GM12878 (cell line): ENCODE data around the gene EPHB2. TPM values are rescaled to one million over a fixed set of nuclear protein-coding genes. Genes with fewer than 3 reads are reported as not detected.

Source experiments
- ATAC-seq: fragments of 200-7000 bp; cut with Tn5 transposase; 3 replicates; pipeline ENCODE4 v1.9.1; 2020; ENCODE audit warnings: mild to moderate bottlenecking, moderate library complexity
- BruUV-seq: library from RNA; stranded (reverse); fragments of 400-500 nt; replicated peaks from 2 replicates; lab custom pipeline; 2021; lab: Mats Ljungman, UMichigan
- CTCF ChIA-PET: fragments of 300-600 bp; sonication (Branson Sonifier 250); formaldehyde crosslinking; extraction: SDS; loops from one replicate; lab custom pipeline; 2021; ENCODE audit warnings: inconsistent platforms; lab: Yijun Ruan, JAX
- POLR2A ChIA-PET: fragments of 350-600 bp; formaldehyde crosslinking; extraction: SDS; loops from one replicate; lab custom pipeline; 2021; ENCODE audit warnings: inconsistent platforms; lab: Charles Lee
- RAD21 ChIA-PET: fragments of 300-600 bp; sonication (Branson Sonifier 250); formaldehyde crosslinking; loops from one replicate; lab custom pipeline; 2023; ENCODE audit warnings: antibody characterized with exemption; ENCODE audit not compliant: unreplicated experiment; lab: Charles Lee
- SMC1A ChIA-PET: fragments of 300-600 bp; sonication (Branson Sonifier 250); formaldehyde crosslinking; loops from one replicate; lab custom pipeline; 2023; ENCODE audit not compliant: unreplicated experiment, uncharacterized antibody; lab: Charles Lee
- DNase-seq: peaks from one replicate; pipeline ENCODE4 v3.0.0-alpha.2; 2011; ENCODE audit warnings: low read depth, low spot score
- FAIRE-seq: peaks from 3 replicates; lab custom pipeline; 2011; peaks lifted over from hg19 to GRCh38; lab: Jason Lieb, UNC
- H2AFZ ChIP-seq: 2 replicates; pipeline ENCODE4 v1.6.0; 2011; ENCODE audit warnings: low read depth, low read length, control low read depth; ENCODE audit not compliant: control insufficient read depth
- H3K27ac ChIP-seq: 2 replicates; pipeline ENCODE4 v1.5.1; 2011; ENCODE audit warnings: control low read depth; ENCODE audit not compliant: control insufficient read depth, insufficient read depth
- H3K27me3 ChIP-seq, 2 experiments: replicated peaks in 1 of 2; 2 replicates each; pipeline versions ENCODE4 v1.6.0 to v1.6.1; 2011; ENCODE audit warnings: low read length in 1 of 2; ENCODE audit not compliant: control insufficient read depth in 2 of 2, insufficient read depth in 2 of 2
- H3K36me3 ChIP-seq, 2 experiments: 2 replicates each; pipeline ENCODE4 v1.5.1; 2011; ENCODE audit warnings: low read length in 1 of 2; ENCODE audit not compliant: control insufficient read depth in 2 of 2, insufficient read depth in 2 of 2
- H3K4me1 ChIP-seq: 2 replicates; pipeline ENCODE4 v1.6.1; 2011; ENCODE audit warnings: mild to moderate bottlenecking, low read length, moderate library complexity, mixed read lengths; ENCODE audit not compliant: control insufficient read depth, insufficient read depth
- H3K4me2 ChIP-seq: 2 replicates; pipeline ENCODE4 v1.6.0; 2011; ENCODE audit warnings: control low read depth; ENCODE audit not compliant: control insufficient read depth, insufficient read depth
- H3K4me3 ChIP-seq: fragments of 200-600 bp; sonication (generic); 2 replicates; pipeline ENCODE4 v1.5.1; 2016
- H3K79me2 ChIP-seq: 2 replicates; pipeline ENCODE4 v1.6.0; 2011; ENCODE audit warnings: low read length; ENCODE audit not compliant: control insufficient read depth, insufficient read depth
- H3K9ac ChIP-seq: 2 replicates; pipeline ENCODE4 v1.8.0; 2011; ENCODE audit warnings: low read length, control low read depth, mixed read lengths; ENCODE audit not compliant: control insufficient read depth, insufficient read depth
- H3K9me3 ChIP-seq: replicated peaks from 3 replicates; pipeline ENCODE4 v1.5.1; 2011; ENCODE audit warnings: mild to moderate bottlenecking, low read length; ENCODE audit not compliant: control insufficient read depth, insufficient read depth
- H4K20me1 ChIP-seq: 2 replicates; pipeline ENCODE4 v1.6.0; 2011; ENCODE audit not compliant: control insufficient read depth, insufficient read depth
- ATF2 ChIP-seq: IDR thresholded peaks from 2 replicates; pipeline ENCODE4 v1.6.1; 2012; ENCODE audit warnings: low read length, inconsistent platforms
- BCL11A ChIP-seq: IDR thresholded peaks from 2 replicates; pipeline ENCODE4 v1.6.1; 2011; ENCODE audit warnings: low read depth, low read length
- FOXK2 ChIP-seq: fragments of 450-650 bp; IDR thresholded peaks from 2 replicates; pipeline ENCODE4 v1.6.1; 2017; ENCODE audit warnings: mild to moderate bottlenecking, moderate library complexity
- NFYB ChIP-seq: IDR thresholded peaks from 2 replicates; pipeline ENCODE4 v1.6.1; 2011; ENCODE audit warnings: low read depth, mild to moderate bottlenecking, low read length, improper control_type of control experiment, moderate library complexity; ENCODE audit not compliant: insufficient read depth
- POLR2AphosphoS5 ChIP-seq: IDR thresholded peaks from 2 replicates; pipeline ENCODE4 v1.6.1; 2011; ENCODE audit warnings: mild to moderate bottlenecking, low read length, inconsistent platforms
- PRDM15 ChIP-seq: fragments of 450-650 bp; formaldehyde crosslinking; IDR thresholded peaks from 2 replicates; pipeline ENCODE4 v1.4.0; 2020; ENCODE audit warnings: mild to moderate bottlenecking, moderate library complexity
- SMAD5 ChIP-seq: IDR thresholded peaks from 2 replicates; pipeline ENCODE4 v1.6.1; 2016; ENCODE audit warnings: antibody characterized with exemption, low read depth
- SPI1 ChIP-seq: IDR thresholded peaks from 2 replicates; pipeline ENCODE4 v1.6.1; 2011; ENCODE audit warnings: low read depth, mild to moderate bottlenecking, low read length, moderate library complexity, borderline replicate concordance; ENCODE audit not compliant: insufficient read depth
- STAT1 ChIP-seq: fragments of 450-650 bp; conservative IDR thresholded peaks from 2 replicates; pipeline ENCODE4 v1.6.1; 2014; ENCODE audit warnings: antibody characterized with exemption, mild to moderate bottlenecking
- USF1 ChIP-seq: IDR thresholded peaks from 2 replicates; pipeline ENCODE4 v1.6.1; 2011; ENCODE audit warnings: borderline replicate concordance, low read depth, mild to moderate bottlenecking, moderate library complexity, mixed read lengths, low read length; ENCODE audit not compliant: insufficient read depth; ENCODE audit errors: extremely low read length
- ZNF622 ChIP-seq: fragments of 450-650 bp; IDR thresholded peaks from 2 replicates; pipeline ENCODE4 v1.6.1; 2017; ENCODE audit warnings: mild to moderate bottlenecking, inconsistent platforms
- WGBS: methylation state at CpG from one replicate; pipeline ENCODE4 v1.1.6; 2016; ENCODE audit warnings: low lambda C conversion rate; ENCODE audit not compliant: insufficient replicate concordance, insufficient coverage; ENCODE audit errors: missing lambda C conversion rate; 5-methylcytosine and 5-hydroxymethylcytosine counted together
- in situ Hi-C: fragments of 300-500 bp; cut with MboI; formaldehyde crosslinking; loops from 9 replicates; pipeline ENCODE4 v1.14.3; 2018; ENCODE audit warnings: mixed read lengths
- intact Hi-C: fragments of 100-400 bp; cut with micrococcal nuclease; formaldehyde crosslinking; loops from one replicate; pipeline ENCODE4 v1.14.2; 2022; ENCODE audit not compliant: unreplicated experiment
- polyA plus RNA-seq, 11 experiments: library from polyadenylated mRNA; depleted of rRNA in 4 of 11; unstranded in 6 of 11; stranded (reverse) in 5 of 11; fragments of >200 nt; fragmentation: Nextera tagmentation in 4 of 11; fragmentation: Illumina TruSeq in 1 of 11; extraction: Ambion mirVana in 4 of 11; extraction: Trizol in 1 of 11; gene quantifications; 1 replicate in 1 of 11; 2 replicates in 10 of 11; pipeline versions ENCODE4 v1.2.1 to v1.2.3, GENCODE V29; 2011 to 2016; ENCODE audit warnings: inconsistent platforms in 2 of 11, missing spikeins in 2 of 11, low read depth in 1 of 11
- total RNA-seq, 4 experiments: library from RNA; depleted of rRNA in 3 of 4; stranded (reverse); fragments of >200 nt in 3 of 4; fragmentation: Illumina TruSeq in 1 of 4; extraction: Trizol in 1 of 4; gene quantifications; 2 replicates each; pipeline versions ENCODE4 v1.2.1 to v1.2.3, GENCODE V29; 2013 to 2021
- TF ChIP-seq, protein P1 (sequence below), 3 experiments: IDR thresholded peaks in 2 of 3; conservative IDR thresholded peaks in 1 of 3; 2 replicates each; pipeline ENCODE4 v1.5.1; 2011; ENCODE audit warnings: low read depth in 3 of 3, low read length in 3 of 3, mild to moderate bottlenecking in 3 of 3, control low read depth in 2 of 3, moderate library complexity in 2 of 3, inconsistent platforms in 1 of 3, mixed read lengths in 1 of 3; ENCODE audit not compliant: control insufficient read depth in 2 of 3, insufficient read depth in 1 of 3; ENCODE audit errors: extremely low read depth in 1 of 3

The EPHB2 gene
- total and polyA plus RNA-seq, 10 of the 15 experiments (the other 5 are each of a cell fraction or from before 2014, with no cell fraction given): 0.13 to 3.3 (median 0.92) TPM

DNA sequence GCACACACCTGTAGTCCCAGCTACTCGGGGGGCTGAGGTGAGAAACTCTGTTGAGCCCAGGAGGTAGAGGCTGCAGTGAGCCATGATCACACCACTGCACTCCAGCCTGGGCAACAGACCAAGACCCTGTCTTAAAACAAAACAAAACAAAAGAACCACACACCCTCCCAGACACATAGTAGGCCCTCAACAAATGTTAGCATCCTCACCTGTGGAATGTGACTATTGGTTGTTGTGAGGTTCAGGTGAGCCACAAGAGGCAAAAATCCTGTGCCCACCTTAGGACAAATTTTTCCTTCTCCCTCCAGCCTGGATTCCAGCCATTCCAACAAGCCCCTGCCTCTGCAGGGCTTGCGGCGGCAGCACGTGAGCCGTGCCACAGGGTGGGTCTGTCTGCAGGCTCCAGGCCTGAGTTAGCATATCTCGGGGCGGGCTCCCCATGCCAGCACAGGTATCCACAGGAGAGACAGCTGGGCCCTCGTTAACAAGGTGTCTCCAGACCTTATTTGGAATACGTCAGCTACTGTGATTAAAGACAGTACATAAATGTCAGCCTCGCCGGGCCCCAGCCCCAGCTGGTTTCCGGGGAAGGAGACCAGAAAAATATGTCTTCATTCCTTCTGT lies 40.2 kb upstream of the EPHB2 start:
- ATAC-seq (no peak), FAIRE-seq (no peak), DNase-seq (no peak)
- ChIA-PET POLR2A (no interaction called here), SMC1A (no interaction called here), RAD21 (no interaction called here), CTCF (no interaction called here)
- peaks cover 2% of the 10 kb centered on the region in 2 experiments; a peak in 2 of 4 replicates for H3K27me3 ChIP-seq
- no peaks in the 10 kb centered on the region for H4K20me1 ChIP-seq
- H3K27ac ChIP-seq: no peak overlapping the region
- no TSS peak for BruUV-seq
- no peaks in the 10 kb centered on the region for H3K4me1 ChIP-seq
- no peaks in the 10 kb centered on the region for H3K36me3 ChIP-seq
- intact Hi-C loops (no loop called here), in situ Hi-C loops (no loop called here)
- H3K79me2 ChIP-seq: no peaks in the 10 kb centered on the region
- H3K4me2 ChIP-seq: no peak overlapping the region
- H2AFZ ChIP-seq: no peak overlapping the region
- H3K4me3 ChIP-seq: no peak overlapping the region
- H3K9ac ChIP-seq: no peak overlapping the region
- no peaks in the 10 kb centered on the region for H3K9me3 ChIP-seq
- 35% methylated on average over 12 of the region's 12 CpGs for WGBS
- TF ChIP-seq NFYB (no peak), PRDM15 (no peak), ATF2 (no peak), SPI1 (no peak), ZNF622 (no peak), POLR2AphosphoS5 (no peak), BCL11A (no peak), FOXK2 (no peak), SMAD5 (no peak), STAT1 (no peak), USF1 (no peak)
- TF ChIP-seq, protein P1, sequence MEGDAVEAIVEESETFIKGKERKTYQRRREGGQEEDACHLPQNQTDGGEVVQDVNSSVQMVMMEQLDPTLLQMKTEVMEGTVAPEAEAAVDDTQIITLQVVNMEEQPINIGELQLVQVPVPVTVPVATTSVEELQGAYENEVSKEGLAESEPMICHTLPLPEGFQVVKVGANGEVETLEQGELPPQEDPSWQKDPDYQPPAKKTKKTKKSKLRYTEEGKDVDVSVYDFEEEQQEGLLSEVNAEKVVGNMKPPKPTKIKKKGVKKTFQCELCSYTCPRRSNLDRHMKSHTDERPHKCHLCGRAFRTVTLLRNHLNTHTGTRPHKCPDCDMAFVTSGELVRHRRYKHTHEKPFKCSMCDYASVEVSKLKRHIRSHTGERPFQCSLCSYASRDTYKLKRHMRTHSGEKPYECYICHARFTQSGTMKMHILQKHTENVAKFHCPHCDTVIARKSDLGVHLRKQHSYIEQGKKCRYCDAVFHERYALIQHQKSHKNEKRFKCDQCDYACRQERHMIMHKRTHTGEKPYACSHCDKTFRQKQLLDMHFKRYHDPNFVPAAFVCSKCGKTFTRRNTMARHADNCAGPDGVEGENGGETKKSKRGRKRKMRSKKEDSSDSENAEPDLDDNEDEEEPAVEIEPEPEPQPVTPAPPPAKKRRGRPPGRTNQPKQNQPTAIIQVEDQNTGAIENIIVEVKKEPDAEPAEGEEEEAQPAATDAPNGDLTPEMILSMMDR (IDR thresholded peaks at IDR 0.05 in 2 of 3, conservative IDR thresholded peaks at IDR 0.05 in 1 of 3; ENCODE audit: control insufficient read depth in 2 of 3, extremely low read depth in 1 of 3, insufficient read depth in 1 of 3, low read depth in 3 of 3, low read length in 3 of 3): no peak
